Measurements from ENCODE around the gene SLC41A3. TPM values are rescaled to one million over a fixed set of nuclear protein-coding genes. Genes with fewer than 3 reads are reported as not detected.

Gene SLC41A3
- total RNA-seq, 1 donor from 2014 or later, result 52.3 TPM

DNA sequence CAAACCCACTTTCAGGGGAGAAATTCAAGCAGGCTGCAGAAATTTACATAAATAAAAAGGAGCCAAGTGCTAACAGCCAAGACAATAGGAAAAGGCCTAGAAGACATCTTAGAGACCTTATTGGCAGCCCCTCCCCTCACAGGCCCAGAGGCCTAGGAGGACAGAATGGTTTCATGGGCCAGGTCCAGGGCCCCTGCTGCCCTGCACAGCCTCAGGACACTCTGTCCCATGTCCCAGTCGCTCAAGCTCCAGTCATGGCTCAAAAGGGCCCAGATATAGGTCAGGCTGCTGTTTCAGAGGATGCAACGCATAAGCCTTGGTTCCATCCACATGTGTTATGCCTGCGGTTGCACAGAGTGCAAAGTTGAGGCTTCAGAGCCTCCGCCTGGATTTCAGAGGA lies 55.8 kb downstream of the SLC41A3 start:
- Mint-ChIP-seq H3K36me3 (ENCODE audit: low read depth, unreplicated experiment) (peaks cover 43% of the 10 kb centered on the region), H3K9me3 (ENCODE audit: unreplicated experiment) (peaks cover 9% of the 10 kb centered on the region), H3K27ac (ENCODE audit: unreplicated experiment) (no peak overlapping the region), H3K4me3 (ENCODE audit: unreplicated experiment) (peak overlapping the region; percentile 80), H3K27me3 (ENCODE audit: unreplicated experiment) (peaks cover 9% of the 10 kb centered on the region), H3K4me1 (ENCODE audit: unreplicated experiment) (no peaks in the 10 kb centered on the region)
- TF ChIP-seq, protein P1, sequence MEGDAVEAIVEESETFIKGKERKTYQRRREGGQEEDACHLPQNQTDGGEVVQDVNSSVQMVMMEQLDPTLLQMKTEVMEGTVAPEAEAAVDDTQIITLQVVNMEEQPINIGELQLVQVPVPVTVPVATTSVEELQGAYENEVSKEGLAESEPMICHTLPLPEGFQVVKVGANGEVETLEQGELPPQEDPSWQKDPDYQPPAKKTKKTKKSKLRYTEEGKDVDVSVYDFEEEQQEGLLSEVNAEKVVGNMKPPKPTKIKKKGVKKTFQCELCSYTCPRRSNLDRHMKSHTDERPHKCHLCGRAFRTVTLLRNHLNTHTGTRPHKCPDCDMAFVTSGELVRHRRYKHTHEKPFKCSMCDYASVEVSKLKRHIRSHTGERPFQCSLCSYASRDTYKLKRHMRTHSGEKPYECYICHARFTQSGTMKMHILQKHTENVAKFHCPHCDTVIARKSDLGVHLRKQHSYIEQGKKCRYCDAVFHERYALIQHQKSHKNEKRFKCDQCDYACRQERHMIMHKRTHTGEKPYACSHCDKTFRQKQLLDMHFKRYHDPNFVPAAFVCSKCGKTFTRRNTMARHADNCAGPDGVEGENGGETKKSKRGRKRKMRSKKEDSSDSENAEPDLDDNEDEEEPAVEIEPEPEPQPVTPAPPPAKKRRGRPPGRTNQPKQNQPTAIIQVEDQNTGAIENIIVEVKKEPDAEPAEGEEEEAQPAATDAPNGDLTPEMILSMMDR (IDR thresholded peaks at IDR 0.05; ENCODE audit: unreplicated experiment), result no peak
- no peak for DNase-seq (ENCODE audit: low spot score)

DNA sequence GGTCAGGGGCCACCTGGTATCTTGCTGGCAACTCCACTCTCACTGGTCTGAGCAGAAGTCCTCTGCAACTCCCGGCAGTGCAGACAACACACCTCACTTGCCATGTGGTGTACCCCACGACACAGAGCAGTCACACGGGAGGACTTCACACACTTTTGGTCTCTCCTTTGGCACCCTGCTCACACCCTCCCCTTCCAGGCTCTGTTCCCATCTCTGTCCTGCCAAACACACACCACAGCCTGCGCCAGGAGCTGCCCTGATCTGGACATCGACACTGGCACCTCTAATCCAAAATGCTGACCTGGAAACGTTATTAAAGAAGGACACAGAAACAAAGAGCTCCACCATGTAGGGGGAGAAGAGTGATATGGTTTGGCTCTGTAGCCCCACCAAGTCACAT lies 57.2 kb downstream of the SLC41A3 start:
- peaks cover 9% of the 10 kb centered on the region for H3K27me3 Mint-ChIP-seq (ENCODE audit: unreplicated experiment)
- H3K4me3 Mint-ChIP-seq (ENCODE audit: unreplicated experiment), result peak overlapping the region; percentile 43
- peaks cover 9% of the 10 kb centered on the region for H3K9me3 Mint-ChIP-seq (ENCODE audit: unreplicated experiment)
- no peak for DNase-seq (ENCODE audit: low spot score)
- no peaks in the 10 kb centered on the region for H3K4me1 Mint-ChIP-seq (ENCODE audit: unreplicated experiment)
- peak overlapping the region; percentile 80 for H3K27ac Mint-ChIP-seq (ENCODE audit: unreplicated experiment)
- H3K36me3 Mint-ChIP-seq (ENCODE audit: low read depth, unreplicated experiment), result peaks cover 40% of the 10 kb centered on the region
- TF ChIP-seq, protein P1 (IDR thresholded peaks at IDR 0.05; ENCODE audit: unreplicated experiment), result no peak

DNA sequence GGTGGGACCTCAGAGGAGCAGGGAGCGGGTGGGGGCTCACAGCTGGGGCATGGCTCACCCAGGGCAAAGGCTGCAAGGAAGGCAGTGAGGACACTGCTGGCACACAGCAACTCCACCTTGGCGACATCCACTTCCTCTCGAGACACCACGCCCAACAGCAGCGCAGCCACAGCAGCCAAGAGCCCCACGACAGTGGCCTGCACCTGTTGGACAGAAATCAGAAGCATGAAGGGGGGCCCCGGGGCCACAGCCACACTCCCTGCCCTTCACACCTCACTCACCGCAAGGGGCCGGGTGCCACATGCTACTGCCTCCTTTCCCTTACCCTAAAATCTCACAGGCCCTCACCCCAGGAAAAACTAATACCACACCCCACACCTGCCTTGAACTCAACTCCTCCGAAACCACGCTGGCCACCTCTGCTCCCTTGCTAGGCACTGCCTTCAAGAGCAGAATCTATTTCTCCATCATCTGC lies 57.6 kb downstream of the SLC41A3 start:
- TF ChIP-seq, protein P1 (IDR thresholded peaks at IDR 0.05; ENCODE audit: unreplicated experiment), result no peak
- H3K27ac Mint-ChIP-seq (ENCODE audit: unreplicated experiment), result no peak overlapping the region
- peak overlapping the region; percentile 43 for H3K4me3 Mint-ChIP-seq (ENCODE audit: unreplicated experiment)
- H3K27me3 Mint-ChIP-seq (ENCODE audit: unreplicated experiment), result peaks cover 9% of the 10 kb centered on the region
- peaks cover 38% of the 10 kb centered on the region for H3K36me3 Mint-ChIP-seq (ENCODE audit: low read depth, unreplicated experiment)
- H3K4me1 Mint-ChIP-seq (ENCODE audit: unreplicated experiment), result no peaks in the 10 kb centered on the region
- no peak for DNase-seq (ENCODE audit: low spot score)
- peaks cover 9% of the 10 kb centered on the region for H3K9me3 Mint-ChIP-seq (ENCODE audit: unreplicated experiment)

DNA sequence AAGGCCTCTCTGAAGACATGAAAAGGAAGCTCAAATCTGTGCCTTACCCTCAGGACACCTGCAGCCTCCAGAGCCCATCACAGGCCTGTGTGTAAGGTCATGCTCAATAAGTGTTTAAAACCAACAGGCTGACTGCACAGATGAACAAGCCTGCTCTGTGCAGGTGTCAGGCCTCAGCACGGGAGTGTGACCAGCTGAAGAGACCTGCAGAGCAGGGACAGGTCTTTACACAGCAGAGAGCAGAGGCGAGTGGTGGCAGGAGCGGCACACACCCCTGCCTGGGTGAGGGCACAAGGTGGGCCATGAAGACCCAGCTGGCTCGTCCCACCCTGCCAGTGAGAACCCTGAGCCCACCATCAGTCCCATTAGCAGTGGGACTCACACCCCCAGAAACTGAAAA lies 58.1 kb downstream of the SLC41A3 start:
- no peak for DNase-seq (ENCODE audit: low spot score)
- Mint-ChIP-seq H3K27me3 (ENCODE audit: unreplicated experiment) (peaks cover 10% of the 10 kb centered on the region), H3K4me3 (ENCODE audit: unreplicated experiment) (no peak overlapping the region), H3K4me1 (ENCODE audit: unreplicated experiment) (no peaks in the 10 kb centered on the region), H3K9me3 (ENCODE audit: unreplicated experiment) (peaks cover 9% of the 10 kb centered on the region), H3K27ac (ENCODE audit: unreplicated experiment) (no peak overlapping the region), H3K36me3 (ENCODE audit: low read depth, unreplicated experiment) (peaks cover 42% of the 10 kb centered on the region)
- TF ChIP-seq, protein P1 (IDR thresholded peaks at IDR 0.05; ENCODE audit: unreplicated experiment), result no peak

DNA sequence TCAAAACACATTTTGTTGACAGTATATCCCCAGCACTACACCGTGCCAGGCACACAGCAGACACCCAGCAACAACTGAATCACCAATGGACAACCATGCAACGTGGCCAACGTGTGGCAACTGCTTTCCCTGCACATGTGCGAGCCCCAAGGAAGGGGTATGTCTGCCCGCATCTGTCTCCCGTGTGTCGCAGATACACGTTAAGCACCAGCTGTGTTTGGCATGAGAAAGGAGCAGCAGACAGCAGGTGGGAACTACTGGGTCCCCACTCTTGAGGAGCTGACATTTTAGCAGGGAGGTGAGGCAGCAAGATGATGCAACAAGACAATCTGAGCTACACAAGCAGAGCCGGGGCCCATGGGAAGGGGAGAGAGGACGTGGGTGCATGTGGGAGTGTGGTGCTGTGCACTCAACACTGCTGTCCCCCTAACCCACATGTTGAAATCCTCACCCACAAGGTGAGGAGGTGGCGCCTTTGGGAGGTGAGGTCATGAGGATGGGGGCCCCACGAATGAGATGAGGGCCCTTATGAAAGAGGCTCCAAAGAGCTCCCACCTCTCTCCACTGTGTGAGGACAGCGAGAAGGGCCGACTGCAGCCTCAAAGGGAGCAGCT lies 58.7 kb downstream of the SLC41A3 start:
- Mint-ChIP-seq H3K9me3 (ENCODE audit: unreplicated experiment) (peaks cover 9% of the 10 kb centered on the region), H3K4me3 (ENCODE audit: unreplicated experiment) (no peak overlapping the region), H3K27ac (ENCODE audit: unreplicated experiment) (peak overlapping the region; percentile 24), H3K4me1 (ENCODE audit: unreplicated experiment) (no peaks in the 10 kb centered on the region), H3K27me3 (ENCODE audit: unreplicated experiment) (peaks cover 10% of the 10 kb centered on the region), H3K36me3 (ENCODE audit: low read depth, unreplicated experiment) (peaks cover 42% of the 10 kb centered on the region)
- no peak for DNase-seq (ENCODE audit: low spot score)
- TF ChIP-seq, protein P1 (IDR thresholded peaks at IDR 0.05; ENCODE audit: unreplicated experiment), result no peak
